GM19240 (cell line): ENCODE measurements around the gene IL21R.
"Not testable (repeated sequence)": the region's sequence is repeated elsewhere in the genome, so short reads cannot be mapped to it uniquely, and the experiment has no call there.

Experiments
- DNase-seq: peaks from one replicate; pipeline ENCODE4 v3.0.0; 2011; ENCODE audit warnings: low spot score; ENCODE audit not compliant: insufficient read length

IL21R gene

GRCh38 chr16:27400751-27401620 is 988 bp upstream of the IL21R start:
- no peak for DNase-seq

DNA sequence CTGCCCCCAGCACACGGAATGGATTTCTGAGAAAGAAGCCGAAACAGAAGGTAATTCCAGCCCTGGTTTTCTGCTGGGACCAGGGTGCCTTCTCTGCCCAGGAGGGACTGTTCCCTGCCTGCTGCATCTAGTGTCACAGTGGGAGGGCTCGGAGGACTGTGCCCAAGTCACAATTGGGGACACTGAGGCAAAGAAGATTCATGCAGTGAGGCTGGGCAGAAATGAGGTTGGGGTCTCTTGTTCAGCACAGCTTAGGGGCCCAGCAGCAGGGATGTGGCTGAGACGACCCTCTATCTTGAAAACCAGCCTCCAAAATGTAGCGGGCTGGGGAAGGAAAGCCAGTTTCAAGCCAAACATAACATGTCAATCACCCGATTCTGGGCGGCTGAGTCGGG is 592 bp downstream of the IL21R start:
- no peak for DNase-seq

DNA sequence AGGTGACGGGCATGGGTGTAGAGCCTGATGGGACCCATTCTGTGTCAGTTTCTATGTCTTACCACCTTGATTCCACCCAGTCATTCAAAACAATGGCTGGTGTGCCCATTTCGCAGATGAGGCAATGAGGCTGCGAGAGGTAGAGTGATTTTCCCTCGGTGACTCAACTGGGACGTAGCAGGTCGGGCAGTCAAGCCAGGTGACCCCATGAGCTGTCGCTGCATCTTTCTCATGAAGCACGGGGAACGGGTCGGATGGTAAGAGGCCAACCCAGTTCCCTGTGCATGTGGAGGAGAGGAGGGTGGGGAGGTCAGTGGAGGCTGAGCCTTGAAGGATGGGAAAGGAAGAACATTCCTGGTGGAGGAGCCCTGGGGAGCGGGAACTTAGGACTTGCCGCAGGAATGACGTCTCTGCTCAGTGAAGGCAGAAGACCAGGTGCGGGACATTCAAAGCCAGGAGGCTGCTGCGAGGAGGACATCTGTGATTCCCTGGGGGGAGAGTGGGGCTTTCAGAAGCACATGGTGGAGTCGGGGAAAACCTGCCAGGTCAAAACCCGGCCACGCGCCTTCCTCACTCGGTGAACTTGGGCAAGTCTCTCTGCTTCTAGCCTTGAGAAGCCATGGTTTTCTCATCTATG is 1.1 kb downstream of the IL21R start:
- no peak for DNase-seq

- DNase-seq, result no peak
Observed at GRCh38 chr16:27403601-27403992, 1.6 kb downstream of the IL21R start.

DNA sequence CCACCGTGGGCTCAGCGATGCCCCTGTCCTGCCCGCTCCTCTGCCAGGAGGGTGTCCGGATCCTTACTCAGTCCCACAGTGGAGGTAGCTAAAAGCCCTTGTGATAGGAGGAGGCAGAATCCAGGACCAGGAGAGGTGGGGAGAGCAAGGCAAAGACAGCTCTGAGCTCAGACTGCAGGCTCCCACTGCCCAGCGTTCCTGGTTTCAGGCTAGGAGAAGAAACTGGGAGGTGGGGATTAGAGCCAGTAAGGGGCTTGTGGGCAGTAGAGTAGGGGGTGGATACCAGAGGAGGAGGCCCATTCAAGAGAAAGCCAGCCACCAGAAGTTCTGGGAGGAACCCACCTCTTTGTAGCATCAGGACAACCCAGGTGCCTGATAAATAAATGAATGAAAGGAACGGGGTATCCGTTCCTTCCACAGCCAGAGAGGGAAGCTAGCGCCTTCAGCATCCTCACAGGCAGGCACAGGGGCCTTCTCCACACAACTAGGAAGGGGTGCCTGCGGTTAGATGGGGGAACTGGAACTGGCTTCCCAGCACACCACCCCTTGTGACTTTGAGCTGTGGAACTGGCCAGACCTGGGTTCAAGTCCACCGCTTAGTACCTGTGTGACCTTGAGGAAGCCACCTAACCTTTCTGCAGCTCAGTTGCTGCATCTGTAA is 2.3 kb downstream of the IL21R start:
- no peak for DNase-seq

- DNase-seq, result no peak
Observed at GRCh38 chr16:27405546-27406451, 3.8 kb downstream of the IL21R start.

GRCh38 chr16:27406511-27407128 is 4.6 kb downstream of the IL21R start:
- no peak for DNase-seq

GRCh38 chr16:27407133-27407532 is 5.2 kb downstream of the IL21R start:
- DNase-seq, result no peak

- no peak for DNase-seq
Observed at GRCh38 chr16:27408012-27408601, 6.1 kb downstream of the IL21R start.

GRCh38 chr16:27408602-27409031 is 6.6 kb downstream of the IL21R start:
- DNase-seq, result no peak

DNA sequence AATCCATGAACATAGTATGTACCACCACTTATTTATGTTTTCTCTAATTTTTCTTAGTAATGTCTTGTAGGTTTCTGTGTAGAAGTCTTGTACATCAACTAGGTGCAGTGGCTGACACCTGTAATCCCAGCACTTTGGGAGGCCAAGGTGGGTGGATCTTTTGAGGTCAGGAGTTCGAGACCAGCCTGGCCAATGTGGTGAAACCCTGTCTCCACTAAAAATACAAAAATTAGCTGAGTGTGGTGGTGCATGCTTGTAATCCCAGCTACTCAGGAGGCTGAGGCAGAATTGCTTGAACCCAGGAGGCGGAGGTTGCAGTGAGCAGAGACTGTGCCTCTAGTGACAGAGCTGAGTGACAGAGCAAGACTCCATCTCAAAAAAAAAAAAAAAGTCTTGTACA is 8.0 kb downstream of the IL21R start:
- not testable (repeated sequence) for DNase-seq

GRCh38 chr16:27410761-27411160 is 8.8 kb downstream of the IL21R start:
- DNase-seq, result no peak

DNA sequence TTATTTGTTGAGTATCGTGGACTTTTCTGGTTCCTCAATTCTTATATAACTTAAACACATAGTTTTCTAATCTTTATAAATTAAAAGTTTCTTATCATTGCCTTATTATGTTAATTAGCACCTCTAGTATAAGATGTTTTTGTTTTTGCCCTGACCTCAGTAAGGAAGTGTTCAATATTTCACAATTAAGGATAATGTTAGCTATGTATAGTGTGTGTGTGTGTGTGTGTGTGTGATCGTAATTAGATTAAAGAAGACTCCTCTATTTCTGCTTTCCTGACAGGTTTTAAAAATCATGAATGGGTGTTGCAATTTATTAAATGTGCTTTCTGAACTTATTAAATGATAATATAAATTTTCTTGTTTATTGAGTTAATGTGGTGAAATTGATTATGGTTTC is 12.0 kb downstream of the IL21R start:
- no peak for DNase-seq

DNA sequence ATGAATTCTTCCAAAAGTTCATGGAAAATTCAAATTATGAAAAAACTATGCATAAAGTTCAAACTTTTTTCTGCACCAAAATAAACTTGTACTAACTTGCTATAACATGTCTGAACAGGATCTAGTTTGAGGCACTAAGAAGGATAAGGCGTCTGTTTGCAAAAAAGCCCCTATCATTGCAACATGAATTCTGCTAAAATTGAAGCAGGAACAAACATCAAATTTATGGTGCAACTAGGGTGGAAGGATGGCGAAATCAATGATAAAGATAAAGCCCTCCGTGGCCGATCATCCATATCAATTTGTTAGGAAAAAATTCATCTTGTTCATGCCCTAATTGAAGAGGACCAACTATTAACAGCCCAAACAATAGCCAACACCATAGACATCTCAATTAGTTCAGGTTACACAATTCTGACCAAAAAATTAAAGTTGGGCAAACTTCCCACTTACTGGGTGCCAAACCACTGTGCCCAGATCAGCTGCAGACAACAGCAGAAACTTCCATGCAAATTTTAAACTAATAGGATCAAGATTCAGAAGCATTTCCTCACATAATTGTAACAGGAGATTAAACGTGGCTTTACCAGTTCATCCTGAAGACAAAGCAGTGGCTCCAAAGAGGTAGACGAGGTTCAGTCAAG is 12.9 kb downstream of the IL21R start:
- DNase-seq, result no peak

DNA sequence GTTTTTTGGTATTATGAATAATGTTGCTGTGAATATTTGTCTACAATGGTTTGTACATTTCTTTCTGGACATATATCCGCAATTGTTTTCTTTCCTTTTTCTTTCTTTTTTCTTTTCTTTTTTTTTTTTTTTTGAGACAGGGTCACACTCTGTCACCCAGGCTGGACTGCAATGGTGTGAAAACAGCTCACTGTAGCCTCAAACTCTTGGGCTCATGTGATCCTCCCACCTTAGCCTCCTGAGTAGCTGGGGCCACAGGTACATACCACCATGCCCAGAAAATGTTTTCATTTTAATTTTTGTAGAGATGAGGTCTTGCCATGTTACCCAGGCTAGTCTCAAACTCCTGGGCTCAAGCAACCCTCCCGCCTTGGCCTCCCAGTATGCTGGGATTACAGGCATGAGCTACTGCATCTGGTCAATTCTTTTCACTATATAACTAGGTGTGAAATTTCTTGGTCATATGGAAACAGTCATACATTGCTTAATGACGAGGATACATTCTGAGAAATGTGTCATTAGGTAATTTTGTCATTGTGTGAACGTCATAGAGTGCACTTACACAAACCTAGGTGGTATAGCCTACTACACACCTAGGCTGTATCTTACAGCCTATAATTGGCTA is 15.2 kb downstream of the IL21R start:
- DNase-seq, result no peak

DNA sequence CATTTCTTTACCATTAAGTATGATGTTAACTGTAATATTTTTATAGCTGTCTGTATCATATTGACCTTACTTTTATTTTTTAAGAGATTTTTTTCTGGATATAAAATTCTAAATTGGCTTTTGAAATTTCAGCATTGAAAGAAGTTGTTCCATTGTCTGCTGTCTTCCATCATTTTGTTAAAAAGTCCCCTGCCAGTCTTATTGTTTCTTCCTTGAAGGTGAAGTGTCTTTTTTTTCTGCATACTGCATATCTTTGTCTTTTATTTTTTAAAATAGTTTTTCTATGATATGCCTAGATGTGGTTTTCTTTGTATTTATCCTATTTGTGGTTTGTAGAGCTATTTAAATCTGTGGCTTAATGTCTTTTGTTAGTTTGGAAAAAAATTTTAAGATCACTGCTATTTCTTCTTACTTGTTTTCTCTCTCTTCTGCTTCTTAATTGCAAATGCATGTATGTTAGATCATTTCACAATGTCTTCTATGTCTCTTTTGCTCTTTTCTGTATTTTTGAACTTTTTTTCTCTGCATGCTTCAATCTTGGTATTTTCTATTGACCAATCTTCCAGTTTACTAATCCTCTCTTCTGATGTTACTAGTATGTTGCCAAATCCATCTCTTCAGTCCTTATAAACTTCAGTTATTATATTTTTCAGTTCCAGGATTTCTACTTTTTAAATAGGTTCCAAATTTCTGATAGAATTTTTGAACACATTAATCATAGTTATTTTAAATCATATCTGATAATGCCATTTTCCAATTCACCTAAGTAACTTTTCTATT is 20.2 kb downstream of the IL21R start:
- DNase-seq, result no peak

- DNase-seq, result no peak
Observed at GRCh38 chr16:27424772-27425498, 23.0 kb downstream of the IL21R start.

- DNase-seq, result no peak
Observed at GRCh38 chr16:27425961-27426360, 24.0 kb downstream of the IL21R start.
